ENCODE measurements around the gene CPB2. TPM values are rescaled to one million over a fixed set of nuclear protein-coding genes. Genes with fewer than 3 reads are reported as not detected.

Gene CPB2
- not detected for total RNA-seq

- no peak for TF ChIP-seq CTCF (IDR thresholded peaks at IDR 0.05)
- ATAC-seq (ENCODE audit: low FRiP score) (no peak), DNase-seq (ENCODE audit: low spot score) (no peak)
These were observed at the start of gene CPB2 for GRCh38 chr13:46104868-46105267. Gene CPB2 (minus strand): TSS chr13:46105033. CDS start chr13:46105009, 24 bp downstream.

- no peak for DNase-seq (ENCODE audit: low spot score)
- ATAC-seq (ENCODE audit: low FRiP score) = peak; percentile 40
- no peak for TF ChIP-seq CTCF (IDR thresholded peaks at IDR 0.05)
These were observed 49.4 kb upstream of the CPB2 start for GRCh38 chr13:46154136-46154801.

GRCh38 chr13:46152627-46153328 is 47.9 kb upstream of the CPB2 start:
- DNase-seq (ENCODE audit: low spot score) (no peak), ATAC-seq (ENCODE audit: low FRiP score) (no peak)
- TF ChIP-seq CTCF (IDR thresholded peaks at IDR 0.05) = no peak

GRCh38 chr13:46150134-46150693 is 45.4 kb upstream of the CPB2 start:
- no peak for ATAC-seq (ENCODE audit: low FRiP score)
- no peak for DNase-seq (ENCODE audit: low spot score)
- TF ChIP-seq CTCF (IDR thresholded peaks at IDR 0.05) = no peak

GRCh38 chr13:46149272-46150133 is 44.7 kb upstream of the CPB2 start:
- no peak for DNase-seq (ENCODE audit: low spot score)
- no peak for TF ChIP-seq CTCF (IDR thresholded peaks at IDR 0.05)
- ATAC-seq (ENCODE audit: low FRiP score) = peak; percentile 81

- TF ChIP-seq CTCF (IDR thresholded peaks at IDR 0.05) = no peak
- no peak for ATAC-seq (ENCODE audit: low FRiP score)
- DNase-seq (ENCODE audit: low spot score) = no peak
These were observed 42.1 kb upstream of the CPB2 start for GRCh38 chr13:46146898-46147297.
